ENCODE results near the gene DRD2. TPM values are rescaled to one million over a fixed set of nuclear protein-coding genes. Genes with fewer than 3 reads are reported as not detected.

The DRD2 gene
- total and polyA plus RNA-seq, 7 donors = 0.03 to 0.24 (median 0.14) TPM; not detected in 1

DNA sequence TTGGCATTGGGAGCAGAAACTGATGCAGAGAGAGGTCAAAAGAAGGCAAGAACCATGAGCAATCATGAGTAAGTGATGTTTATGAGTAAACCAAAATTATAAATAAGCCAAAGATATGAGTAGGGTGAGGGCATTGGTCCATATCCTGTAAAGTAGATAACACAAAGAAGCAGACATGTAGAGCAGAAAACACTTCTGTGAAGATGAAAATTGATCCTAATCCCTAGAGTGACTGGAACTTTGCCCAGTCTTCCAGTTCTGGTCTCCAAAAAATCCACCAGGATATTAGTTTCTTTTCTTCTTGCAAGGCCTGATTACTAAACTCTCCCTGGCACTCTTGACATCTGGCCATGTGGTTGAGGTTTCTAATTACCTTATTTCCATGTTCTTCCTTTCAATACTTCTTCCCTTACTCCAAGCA lies 13.7 kb upstream of the DRD2 start:
- intact Hi-C loops (cut with DNase I) = no loop called here
- no peak for DNase-seq
- H3K9me3 ChIP-seq = no peaks in the 10 kb centered on the region
- TF ChIP-seq, protein P1, sequence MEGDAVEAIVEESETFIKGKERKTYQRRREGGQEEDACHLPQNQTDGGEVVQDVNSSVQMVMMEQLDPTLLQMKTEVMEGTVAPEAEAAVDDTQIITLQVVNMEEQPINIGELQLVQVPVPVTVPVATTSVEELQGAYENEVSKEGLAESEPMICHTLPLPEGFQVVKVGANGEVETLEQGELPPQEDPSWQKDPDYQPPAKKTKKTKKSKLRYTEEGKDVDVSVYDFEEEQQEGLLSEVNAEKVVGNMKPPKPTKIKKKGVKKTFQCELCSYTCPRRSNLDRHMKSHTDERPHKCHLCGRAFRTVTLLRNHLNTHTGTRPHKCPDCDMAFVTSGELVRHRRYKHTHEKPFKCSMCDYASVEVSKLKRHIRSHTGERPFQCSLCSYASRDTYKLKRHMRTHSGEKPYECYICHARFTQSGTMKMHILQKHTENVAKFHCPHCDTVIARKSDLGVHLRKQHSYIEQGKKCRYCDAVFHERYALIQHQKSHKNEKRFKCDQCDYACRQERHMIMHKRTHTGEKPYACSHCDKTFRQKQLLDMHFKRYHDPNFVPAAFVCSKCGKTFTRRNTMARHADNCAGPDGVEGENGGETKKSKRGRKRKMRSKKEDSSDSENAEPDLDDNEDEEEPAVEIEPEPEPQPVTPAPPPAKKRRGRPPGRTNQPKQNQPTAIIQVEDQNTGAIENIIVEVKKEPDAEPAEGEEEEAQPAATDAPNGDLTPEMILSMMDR (IDR thresholded peaks at IDR 0.05) = no peak
- H3K4me3 ChIP-seq = no peak overlapping the region
- ATAC-seq = no peak
- H3K4me1 ChIP-seq = peaks cover 3% of the 10 kb centered on the region
- no peak overlapping the region for H3K27ac ChIP-seq
- no peaks in the 10 kb centered on the region for H3K36me3 ChIP-seq (ENCODE audit: insufficient read depth in 1 of 2, low read depth in 1 of 2)
- no peaks in the 10 kb centered on the region for H3K27me3 ChIP-seq (ENCODE audit: insufficient read depth in 3 of 3, low read length in 2 of 3)

DNA sequence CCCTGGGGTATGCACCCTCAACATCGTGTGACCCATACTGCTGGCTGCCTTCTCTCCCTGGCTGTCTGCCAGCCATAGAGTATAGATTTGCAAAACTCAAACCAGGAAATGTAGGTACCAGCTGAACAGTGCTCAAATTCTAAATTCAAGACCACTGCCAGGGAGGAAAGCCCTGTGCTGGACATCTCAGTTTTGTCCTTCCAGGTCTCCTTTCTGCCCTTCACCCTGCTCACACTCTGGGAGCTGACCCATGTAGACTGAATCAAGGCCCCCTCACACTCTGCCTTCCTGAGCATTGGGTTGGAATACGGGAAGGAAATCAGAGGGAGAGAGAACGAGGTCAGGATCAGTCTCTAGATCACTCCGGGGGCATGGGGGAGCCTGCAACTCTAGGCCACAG lies 12.4 kb upstream of the DRD2 start:
- intact Hi-C loops (cut with DNase I) = no loop called here
- 58 to 79% (median 74%) methylated on average over 4 of the region's 4 CpGs for WGBS, 3 donors
- H3K4me3 ChIP-seq = no peak overlapping the region
- H3K27ac ChIP-seq = no peak overlapping the region
- DNase-seq (no peak), ATAC-seq (no peak)
- no peaks in the 10 kb centered on the region for H3K9me3 ChIP-seq
- peaks cover 3% of the 10 kb centered on the region for H3K4me1 ChIP-seq
- TF ChIP-seq, protein P1 (IDR thresholded peaks at IDR 0.05) = no peak
- H3K27me3 ChIP-seq (ENCODE audit: insufficient read depth in 3 of 3, low read length in 2 of 3) = no peaks in the 10 kb centered on the region
- H3K36me3 ChIP-seq (ENCODE audit: insufficient read depth in 1 of 2, low read depth in 1 of 2) = no peaks in the 10 kb centered on the region

DNA sequence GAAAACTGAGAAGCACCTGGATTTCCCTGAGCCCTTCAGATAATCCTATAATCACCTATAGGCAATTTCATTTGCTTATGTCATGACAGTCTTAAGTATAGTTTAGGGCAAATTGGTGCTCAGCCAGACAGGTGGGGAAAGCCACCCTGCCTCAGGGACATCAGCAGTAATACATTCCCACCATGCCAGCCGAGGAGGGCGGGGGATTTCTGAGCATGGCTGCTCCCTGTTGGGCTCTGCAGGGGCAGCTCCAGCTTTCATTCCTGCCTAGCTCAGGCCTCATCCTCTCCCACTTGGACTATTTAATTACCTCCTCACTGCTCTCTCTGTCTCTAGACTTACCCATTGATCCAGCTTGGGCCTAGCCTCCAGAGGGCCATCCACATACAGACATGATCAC lies 9.0 kb upstream of the DRD2 start:
- H3K27ac ChIP-seq = no peak overlapping the region
- TF ChIP-seq, protein P1 (IDR thresholded peaks at IDR 0.05) = no peak
- H3K9me3 ChIP-seq = no peaks in the 10 kb centered on the region
- peaks cover 3% of the 10 kb centered on the region for H3K4me1 ChIP-seq
- ATAC-seq (no peak), DNase-seq (no peak)
- H3K4me3 ChIP-seq = no peak overlapping the region
- 75 to 87% (median 82%) methylated on average over 2 of the region's 2 CpGs for WGBS, 3 donors
- H3K27me3 ChIP-seq (ENCODE audit: insufficient read depth in 3 of 3, low read length in 2 of 3) = peaks cover 0 to under 1% (median 0%) of the 10 kb centered on the region in 3 donors
- intact Hi-C loops (cut with DNase I) = no loop called here
- no peaks in the 10 kb centered on the region for H3K36me3 ChIP-seq (ENCODE audit: insufficient read depth in 1 of 2, low read depth in 1 of 2)

DNA sequence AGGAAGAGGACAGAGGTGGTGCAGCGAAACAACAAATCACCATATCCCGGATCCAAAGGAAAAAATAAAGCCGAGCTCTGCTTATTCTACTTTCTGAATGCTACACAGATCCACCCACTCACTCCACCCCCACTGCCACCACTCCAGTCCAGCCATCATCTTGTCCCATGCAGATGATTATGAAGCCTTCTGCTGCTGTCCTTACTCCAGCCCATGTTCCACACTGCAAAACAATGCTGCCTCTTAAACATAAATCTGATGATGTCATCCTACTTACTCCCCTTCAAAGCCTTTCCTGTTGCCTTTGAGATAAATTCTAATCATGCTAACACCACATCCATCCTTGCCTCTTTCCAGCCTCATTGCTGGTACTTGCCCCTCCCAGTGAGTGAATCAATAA lies 6.5 kb upstream of the DRD2 start:
- DNase-seq (no peak), ATAC-seq (no peak)
- intact Hi-C loops (cut with DNase I) = no loop called here
- Histone ChIP-seq H3K36me3 (ENCODE audit: insufficient read depth in 1 of 2, low read depth in 1 of 2) (no peaks in the 10 kb centered on the region), H3K9me3 (no peaks in the 10 kb centered on the region), H3K4me1 (no peaks in the 10 kb centered on the region), H3K27ac (no peak overlapping the region), H3K4me3 (no peak overlapping the region), H3K27me3 (ENCODE audit: insufficient read depth in 3 of 3, low read length in 2 of 3) (peaks cover 2 to 23% (median 6%) of the 10 kb centered on the region in 3 donors)
- 80 to 93% (median 88%) methylated on average over 3 of the region's 3 CpGs for WGBS, 3 donors
- TF ChIP-seq, protein P1 (IDR thresholded peaks at IDR 0.05) = no peak

DNA sequence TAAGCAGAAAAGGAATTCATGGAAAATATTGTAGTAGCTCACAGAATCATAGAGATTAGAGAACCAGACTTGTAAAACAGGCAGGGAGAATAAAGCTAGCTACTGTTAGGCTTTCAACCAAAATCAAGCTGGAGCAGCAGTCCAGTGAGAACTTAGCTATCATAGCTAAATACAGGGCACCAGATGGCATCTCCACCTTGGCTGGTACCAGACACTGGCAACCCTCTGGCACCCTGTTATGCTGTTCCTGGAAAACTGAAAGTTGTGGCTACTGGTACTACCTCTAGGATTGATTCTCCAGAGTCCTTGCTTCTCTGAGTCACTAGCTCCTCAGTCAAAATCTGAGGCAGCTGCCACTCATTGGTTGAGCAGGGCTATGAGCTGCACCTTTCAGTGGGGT lies 6.0 kb upstream of the DRD2 start:
- Histone ChIP-seq H3K9me3 (no peaks in the 10 kb centered on the region), H3K4me1 (no peaks in the 10 kb centered on the region), H3K36me3 (ENCODE audit: insufficient read depth in 1 of 2, low read depth in 1 of 2) (no peaks in the 10 kb centered on the region), H3K27me3 (ENCODE audit: insufficient read depth in 3 of 3, low read length in 2 of 3) (peaks cover 3 to 28% (median 6%) of the 10 kb centered on the region in 3 donors), H3K27ac (no peak overlapping the region), H3K4me3 (no peak overlapping the region)
- DNase-seq (no peak), ATAC-seq (no peak)
- intact Hi-C loops (cut with DNase I) = no loop called here
- TF ChIP-seq, protein P1 (IDR thresholded peaks at IDR 0.05) = no peak
